GM18909 (cell line): Measurements from ENCODE around the gene PANK3.
"Not testable (repeated sequence)": the region's sequence is repeated elsewhere in the genome, so short reads cannot be mapped to it uniquely, and the experiment has no call there.

Experiments
- ATAC-seq: cut with Tn5 transposase; IDR thresholded peaks from one replicate; pipeline ENCODE4 v1.9.1; 2021; ENCODE audit warnings: mild to moderate bottlenecking; ENCODE audit not compliant: unreplicated experiment, poor library complexity

The PANK3 gene

GRCh38 chr5:168596927-168597326 lies 17.8 kb upstream of the PANK3 start:
- no peak for ATAC-seq

GRCh38 chr5:168596122-168596521 lies 17.0 kb upstream of the PANK3 start:
- ATAC-seq: not testable (repeated sequence)

DNA sequence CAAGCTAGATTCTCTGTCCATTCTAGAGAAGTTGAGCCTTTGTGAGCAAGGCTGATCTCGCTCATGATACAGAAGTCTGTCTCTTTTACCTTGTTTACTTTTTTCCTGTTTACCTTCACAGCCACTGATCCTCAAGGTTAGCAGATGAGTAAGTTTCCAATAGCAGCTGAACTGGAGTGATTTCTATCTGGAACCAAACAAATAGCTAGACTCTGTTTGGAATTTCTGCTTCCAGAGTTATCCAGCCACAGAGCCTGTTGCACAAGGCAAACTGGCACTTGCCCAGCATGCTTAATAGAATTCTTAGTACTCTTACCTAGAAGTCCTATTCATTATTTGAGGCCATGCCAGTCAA lies 12.8 kb upstream of the PANK3 start:
- ATAC-seq: no peak

DNA sequence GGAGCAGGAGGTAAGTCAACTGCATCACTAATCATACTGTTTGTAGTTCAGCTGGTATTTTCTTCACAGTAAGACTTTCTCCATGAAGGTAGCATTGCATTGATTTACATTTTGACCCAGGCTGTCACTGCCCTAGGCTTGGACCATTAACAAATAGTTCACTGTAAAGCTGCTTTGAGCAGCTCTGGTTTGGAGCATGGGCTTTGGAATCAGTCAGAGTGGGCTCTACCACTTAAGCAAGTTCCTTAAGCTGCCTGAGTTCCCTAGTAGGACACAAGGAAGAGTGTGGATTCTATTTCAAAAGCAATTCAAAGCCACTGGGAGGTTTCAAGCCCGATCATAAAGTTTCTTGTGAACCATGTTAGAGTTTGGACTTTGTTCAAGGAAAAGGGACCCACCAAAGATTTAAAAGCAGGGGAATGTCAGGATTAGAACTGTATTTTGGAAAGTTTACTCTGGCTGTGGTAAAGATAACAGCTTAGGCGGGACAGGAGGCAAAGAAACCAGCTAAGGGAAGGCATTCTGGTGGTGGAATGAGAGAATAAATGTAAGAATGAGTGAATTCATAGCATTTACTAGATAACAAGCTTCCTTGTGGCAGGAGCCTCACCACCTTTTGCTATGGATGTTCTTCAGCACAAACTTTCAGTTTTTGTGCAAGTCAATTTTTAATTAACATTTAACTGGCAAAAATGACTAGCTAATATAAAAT lies 12.3 kb upstream of the PANK3 start:
- ATAC-seq: no peak

DNA sequence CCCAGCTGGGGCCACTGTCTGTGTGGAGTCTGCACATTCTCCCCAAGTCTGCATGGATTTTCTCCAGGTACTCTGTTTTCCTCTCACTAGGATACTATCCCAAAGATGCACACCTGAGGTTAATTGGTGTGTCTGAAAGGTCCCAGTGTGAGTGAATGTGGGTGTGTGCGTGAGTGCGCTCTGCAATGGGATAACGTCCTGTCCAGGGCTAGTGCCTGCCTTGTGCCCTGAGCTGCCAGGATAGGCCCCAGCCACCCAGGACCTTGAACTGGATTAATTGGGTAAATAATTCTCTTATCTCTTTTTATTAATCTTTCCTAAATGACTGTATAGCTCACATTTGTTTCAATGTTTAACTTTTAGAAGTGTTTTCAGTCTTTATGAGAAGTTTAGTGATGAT lies 11.5 kb upstream of the PANK3 start:
- no peak for ATAC-seq

- no peak for ATAC-seq
Measured at GRCh38 chr5:168587987-168588386, 8.8 kb upstream of the PANK3 start.

DNA sequence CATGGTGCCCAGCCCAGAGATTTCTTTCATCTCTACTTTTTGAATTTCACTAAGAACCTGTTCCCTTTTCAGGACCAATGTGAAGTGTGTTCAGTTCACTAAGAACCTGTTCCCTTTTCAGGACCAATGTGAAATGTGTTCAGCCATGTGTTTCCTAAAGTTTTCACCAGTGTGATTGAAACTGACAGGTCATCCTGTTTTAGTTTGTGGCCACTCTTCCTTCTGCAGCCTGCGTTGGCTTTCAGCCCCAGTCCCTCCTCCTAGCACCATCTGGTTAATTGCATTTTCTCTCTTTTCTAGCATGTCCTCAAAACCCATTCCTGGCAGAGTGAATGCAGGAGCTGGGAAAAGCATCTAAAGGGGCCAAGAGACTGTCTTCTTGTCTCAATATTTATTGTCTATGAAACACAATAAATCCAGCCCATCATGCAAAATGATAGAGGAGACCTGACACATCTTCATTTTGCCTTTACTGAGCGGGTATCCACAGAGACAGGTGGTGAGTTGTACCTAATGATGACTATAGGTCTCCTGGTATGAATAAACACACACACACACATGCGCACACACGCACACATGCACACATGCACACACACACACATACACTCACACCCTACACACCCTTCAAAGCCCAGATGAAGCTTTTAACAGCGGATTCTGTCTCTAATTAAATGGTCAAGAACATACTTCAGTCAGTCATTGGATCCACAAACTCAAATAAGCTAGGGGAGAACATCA lies 6.1 kb upstream of the PANK3 start:
- no peak for ATAC-seq

- ATAC-seq: peak; percentile 30
Measured at GRCh38 chr5:168583742-168584482, 4.7 kb upstream of the PANK3 start.

GRCh38 chr5:168580814-168581469 lies 1.8 kb upstream of the PANK3 start:
- not testable (repeated sequence) for ATAC-seq

GRCh38 chr5:168580227-168580508 lies 1.0 kb upstream of the PANK3 start:
- ATAC-seq: no peak

GRCh38 chr5:168579488-168580226 lies 489 bp upstream of the PANK3 start:
- ATAC-seq: peak; percentile 95

GRCh38 chr5:168578006-168578405 lies 1.2 kb downstream of the PANK3 start:
- no peak for ATAC-seq

GRCh38 chr5:168575391-168576372 lies 3.5 kb downstream of the PANK3 start:
- no peak for ATAC-seq

DNA sequence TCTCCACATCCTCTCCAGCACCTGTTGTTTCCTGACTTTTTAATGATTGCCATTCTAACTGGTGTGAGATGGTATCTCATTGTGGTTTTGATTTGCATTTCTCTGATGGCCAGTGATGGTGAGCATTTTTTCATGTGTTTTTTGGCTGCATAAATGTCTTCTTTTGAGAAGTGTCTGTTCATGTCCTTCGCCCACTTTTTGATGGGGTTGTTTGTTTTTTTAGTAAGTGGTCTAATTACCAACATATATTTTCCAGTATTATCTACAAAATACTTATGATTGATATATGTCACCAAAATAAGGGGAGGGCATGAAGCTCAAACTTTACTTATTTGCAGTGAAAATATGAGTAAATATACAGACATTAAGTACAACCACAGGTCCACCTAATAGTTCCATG lies 5.0 kb downstream of the PANK3 start:
- not testable (repeated sequence) for ATAC-seq

GRCh38 chr5:168573663-168574062 lies 5.5 kb downstream of the PANK3 start:
- ATAC-seq: not testable (repeated sequence)

DNA sequence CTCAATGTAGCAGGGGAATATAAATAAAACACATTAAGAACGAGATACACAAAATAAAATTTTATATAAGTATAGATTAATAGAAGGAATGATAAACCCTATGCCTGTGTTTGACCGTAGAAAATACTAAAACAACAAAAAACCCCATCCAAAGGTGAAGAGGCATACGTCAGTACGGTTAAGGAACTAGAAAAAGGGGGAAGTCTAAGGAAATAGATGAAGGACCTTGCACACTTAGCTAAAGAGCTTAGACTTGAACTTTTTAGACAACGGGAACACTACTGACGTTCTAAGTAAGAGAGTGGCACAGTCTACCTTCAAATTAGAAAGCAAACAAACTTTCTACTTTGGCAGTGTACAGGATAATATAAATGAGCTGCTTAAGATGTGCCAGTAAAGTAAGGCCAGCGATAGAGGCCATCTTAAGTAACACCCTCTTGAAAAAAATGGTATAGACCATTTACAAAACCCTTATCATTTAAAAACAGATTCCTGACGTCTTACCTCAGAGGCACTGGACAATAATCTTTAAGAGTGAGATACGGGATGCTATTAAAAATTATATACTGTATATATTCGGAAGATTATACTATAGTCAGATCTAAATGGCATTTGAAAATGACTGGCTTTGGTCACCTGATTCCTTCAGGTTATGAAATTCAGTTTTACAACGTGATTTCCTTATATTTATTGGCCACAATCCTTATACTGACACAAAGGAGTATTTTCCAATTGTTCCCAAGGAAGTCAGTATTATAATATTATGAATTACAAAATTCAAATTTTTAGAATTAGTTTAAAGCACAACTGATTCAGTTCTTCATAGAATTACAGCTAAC lies 8.5 kb downstream of the PANK3 start:
- no peak for ATAC-seq

- no peak for ATAC-seq
Measured at GRCh38 chr5:168568738-168569137, 10.4 kb downstream of the PANK3 start.

DNA sequence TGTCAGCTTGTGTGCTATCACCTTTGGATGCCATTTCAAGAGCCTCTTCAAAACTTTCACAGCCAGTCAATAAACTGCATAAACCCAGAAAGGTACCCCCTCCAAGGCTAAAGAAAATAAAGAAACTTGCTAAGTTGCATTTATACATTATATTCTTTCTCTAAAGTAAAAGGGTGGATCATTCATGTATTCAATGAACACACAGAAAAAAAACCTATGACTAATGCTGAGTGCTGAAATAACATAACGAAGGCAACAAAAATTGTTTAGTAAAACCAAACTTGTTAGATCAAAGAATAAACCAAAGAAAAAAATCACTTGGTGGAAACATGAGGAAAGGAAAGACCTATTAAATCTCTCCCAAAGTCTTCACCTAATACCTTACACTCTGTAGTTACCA lies 15.2 kb downstream of the PANK3 start:
- no peak for ATAC-seq
